ENCODE data around the gene FAM169A. TPM values are rescaled to one million over a fixed set of nuclear protein-coding genes. Genes with fewer than 3 reads are reported as not detected.
"Not testable (repeated sequence)": the region's sequence is repeated elsewhere in the genome, so short reads cannot be mapped to it uniquely, and the experiment has no call there.

Gene FAM169A
- total RNA-seq, 4 donors from 2014 or later, result 0.53 TPM; not detected in 3

GRCh38 chr5:74889523-74890105, 23.4 kb upstream of the FAM169A start:
- in situ Hi-C loops (cut with MboI; ENCODE audit: low sequenced_read_pairs in 4 of 4) (no loop called here), intact Hi-C loops (cut with DNase I; ENCODE audit: low total_unique reads) (no loop called here)
- ATAC-seq, result no peak
- no peak for TF ChIP-seq POLR2A (IDR thresholded peaks at IDR 0.05)
- TF ChIP-seq CTCF (IDR thresholded peaks at IDR 0.05 in 4 of 5, conservative IDR thresholded peaks at IDR 0.05 in 1 of 5), result no peak
- Histone ChIP-seq H3K27ac (no peak overlapping the region), H3K9me3 (no peaks in the 10 kb centered on the region), H3K36me3 (no peaks in the 10 kb centered on the region), H3K4me3 (no peak overlapping the region), H3K27me3 (no peaks in the 10 kb centered on the region), H3K4me1 (no peaks in the 10 kb centered on the region)
- no peak for DNase-seq

- ATAC-seq, result no peak
- intact Hi-C loops (cut with DNase I; ENCODE audit: low total_unique reads), result no loop called here
- H3K4me1 ChIP-seq, result no peaks in the 10 kb centered on the region
- in situ Hi-C loops (cut with MboI; ENCODE audit: low sequenced_read_pairs in 4 of 4), result no loop called here
- H3K4me3 ChIP-seq, result no peak overlapping the region
- no peak for DNase-seq
- no peaks in the 10 kb centered on the region for H3K27me3 ChIP-seq
- no peak overlapping the region for H3K27ac ChIP-seq
- no peaks in the 10 kb centered on the region for H3K9me3 ChIP-seq
- TF ChIP-seq POLR2A (IDR thresholded peaks at IDR 0.05) (no peak), CTCF (IDR thresholded peaks at IDR 0.05 in 4 of 5, conservative IDR thresholded peaks at IDR 0.05 in 1 of 5) (no peak)
- H3K36me3 ChIP-seq, result no peaks in the 10 kb centered on the region
Measured at GRCh38 chr5:74888117-74888516, 21.9 kb upstream of the FAM169A start.

- H3K36me3 ChIP-seq, result no peaks in the 10 kb centered on the region
- no peak overlapping the region for H3K4me3 ChIP-seq
- in situ Hi-C loops (cut with MboI; ENCODE audit: low sequenced_read_pairs in 4 of 4), result no loop called here
- TF ChIP-seq POLR2A (IDR thresholded peaks at IDR 0.05), result no peak
- TF ChIP-seq CTCF (IDR thresholded peaks at IDR 0.05 in 4 of 5, conservative IDR thresholded peaks at IDR 0.05 in 1 of 5), result no peak
- H3K27me3 ChIP-seq, result no peaks in the 10 kb centered on the region
- no peaks in the 10 kb centered on the region for H3K4me1 ChIP-seq
- ATAC-seq (no peak), DNase-seq (no peak)
- H3K9me3 ChIP-seq, result no peaks in the 10 kb centered on the region
- H3K27ac ChIP-seq, result no peak overlapping the region
- intact Hi-C loops (cut with DNase I; ENCODE audit: low total_unique reads), result no loop called here
Measured at GRCh38 chr5:74885170-74885569, 19.0 kb upstream of the FAM169A start.

- H3K9me3 ChIP-seq; H3K27ac ChIP-seq; H3K4me1 ChIP-seq; H3K4me3 ChIP-seq; intact Hi-C loops (cut with DNase I; ENCODE audit: low total_unique reads); H3K27me3 ChIP-seq; ATAC-seq; H3K36me3 ChIP-seq; DNase-seq; in situ Hi-C loops (cut with MboI; ENCODE audit: low sequenced_read_pairs in 4 of 4): not testable (repeated sequence)
Measured at GRCh38 chr5:74882379-74883134, 16.4 kb upstream of the FAM169A start.

GRCh38 chr5:74877624-74878304, 11.6 kb upstream of the FAM169A start:
- no peak for ATAC-seq
- no peak for DNase-seq
- Histone ChIP-seq H3K4me1 (no peaks in the 10 kb centered on the region), H3K27ac (no peak overlapping the region), H3K36me3 (no peaks in the 10 kb centered on the region), H3K4me3 (no peak overlapping the region), H3K27me3 (no peaks in the 10 kb centered on the region), H3K9me3 (no peaks in the 10 kb centered on the region)
- intact Hi-C loops (cut with DNase I; ENCODE audit: low total_unique reads), result no loop called here
- in situ Hi-C loops (cut with MboI; ENCODE audit: low sequenced_read_pairs in 4 of 4), result no loop called here
- TF ChIP-seq POLR2A (IDR thresholded peaks at IDR 0.05) (no peak), CTCF (IDR thresholded peaks at IDR 0.05 in 4 of 5, conservative IDR thresholded peaks at IDR 0.05 in 1 of 5) (no peak)

Data from gastrocnemius medialis (tissue), 4 donors.